Fibroblast of lung (primary cell): ENCODE data around the gene LTF. TPM values are rescaled to one million over a fixed set of nuclear protein-coding genes. Genes with fewer than 3 reads are reported as not detected.

Experiments
- DNase-seq, 2 donors: peaks; one replicate each; pipeline versions ENCODE4 v3.0.0 to v3.0.0-alpha.2; 2010; ENCODE audit warnings: low read depth in 2 of 2
- H2AFZ ChIP-seq: 2 replicates; pipeline ENCODE4 v1.5.1; 2012; ENCODE audit warnings: low read length, control low read depth, inconsistent platforms
- H3K27ac ChIP-seq: 2 replicates; pipeline ENCODE4 v1.5.1; 2011; ENCODE audit warnings: low read length, control low read depth; ENCODE audit not compliant: insufficient read depth
- H3K27me3 ChIP-seq: 2 replicates; pipeline ENCODE4 v1.5.1; 2011; ENCODE audit warnings: mild to moderate bottlenecking, low read length; ENCODE audit not compliant: control insufficient read depth, insufficient read depth
- H3K36me3 ChIP-seq: 2 replicates; pipeline ENCODE4 v1.5.1; 2011; ENCODE audit warnings: low read length; ENCODE audit not compliant: control insufficient read depth, insufficient read depth
- H3K4me1 ChIP-seq: 2 replicates; pipeline ENCODE4 v1.5.1; 2011; ENCODE audit warnings: low read length; ENCODE audit not compliant: control insufficient read depth, insufficient read depth; ENCODE audit errors: extremely low read depth
- H3K4me2 ChIP-seq: 2 replicates; pipeline ENCODE4 v1.5.1; 2011; ENCODE audit warnings: low read length, control low read depth; ENCODE audit not compliant: insufficient read depth; ENCODE audit errors: extremely low read depth
- H3K4me3 ChIP-seq, 4 experiments: fragments of 200-600 bp in 1 of 4; sonication (generic) in 1 of 4; replicated peaks in 1 of 4; 2 replicates each; pipeline ENCODE4 v1.5.1; 2011 to 2016; ENCODE audit warnings: low read length in 4 of 4, low read depth in 3 of 4, mild to moderate bottlenecking in 3 of 4, control low read depth in 2 of 4, inconsistent platforms in 1 of 4, mixed read lengths in 1 of 4; ENCODE audit not compliant: insufficient read depth in 1 of 4; ENCODE audit errors: control extremely low read depth in 1 of 4
- H3K79me2 ChIP-seq: 2 replicates; pipeline ENCODE4 v1.5.1; 2012; ENCODE audit warnings: mild to moderate bottlenecking, low read length, inconsistent platforms; ENCODE audit not compliant: control insufficient read depth, insufficient read depth
- H3K9ac ChIP-seq: 2 replicates; pipeline ENCODE4 v1.5.1; 2011; ENCODE audit warnings: mild to moderate bottlenecking, low read length, control low read depth; ENCODE audit not compliant: insufficient read depth
- H3K9me3 ChIP-seq: 2 replicates; pipeline ENCODE4 v1.5.1; 2012; ENCODE audit warnings: low read depth, low read length; ENCODE audit not compliant: control insufficient read depth, insufficient read depth
- H4K20me1 ChIP-seq: 2 replicates; pipeline ENCODE4 v1.5.1; 2011; ENCODE audit warnings: low read length; ENCODE audit not compliant: control insufficient read depth, insufficient read depth; ENCODE audit errors: extremely low read depth
- CTCF ChIP-seq, 2 donors: IDR thresholded peaks in 1 of 2; conservative IDR thresholded peaks in 1 of 2; 1 replicate in 1 of 2; 2 replicates in 1 of 2; pipeline ENCODE4 v1.5.1; 2011 to 2012; ENCODE audit warnings: low read length in 2 of 2, control low read depth in 1 of 2, inconsistent platforms in 1 of 2, low read depth in 1 of 2, mild to moderate bottlenecking in 1 of 2
- EZH2 ChIP-seq: IDR thresholded peaks from 2 replicates; pipeline ENCODE4 v1.5.1; 2012; ENCODE audit warnings: low read length, control low read depth, mild to moderate bottlenecking; ENCODE audit errors: missing control alignments
- polyA plus RNA-seq, 2 donors: library from polyadenylated mRNA; depleted of rRNA in 1 of 2; stranded (reverse) in 1 of 2; unstranded in 1 of 2; fragments of >200 nt; gene quantifications; 2 replicates each; pipeline ENCODE4 v1.2.1, GENCODE V29; 2011 to 2012; ENCODE audit warnings: missing spikeins in 1 of 2
- total RNA-seq: library from RNA; depleted of rRNA; stranded (reverse); fragments of >200 nt; gene quantifications from 2 replicates; pipeline ENCODE4 v1.2.1, GENCODE V29; 2014

LTF gene
- total and polyA plus RNA-seq, 2 donors (not counting 1 experiment from before 2014, with no cell fraction given): not detected

GRCh38 chr3:46440531-46441294 is 24.0 kb downstream of the LTF start:
- no peak for TF ChIP-seq EZH2
- no peak for TF ChIP-seq CTCF (conservative IDR thresholded peaks at IDR 0.05 in 1 of 2, IDR thresholded peaks at IDR 0.05 in 1 of 2; ENCODE audit: low read depth in 1 of 2, low read length in 2 of 2)
- Histone ChIP-seq H3K79me2 (no peaks in the 10 kb centered on the region), H3K27ac (no peak overlapping the region), H3K4me2 (no peak overlapping the region), H4K20me1 (no peaks in the 10 kb centered on the region), H3K4me1 (no peaks in the 10 kb centered on the region), H2AFZ (no peak overlapping the region), H3K9ac (no peak overlapping the region), H3K9me3 (no peaks in the 10 kb centered on the region), H3K4me3 (no peak overlapping the region), H3K36me3 (no peaks in the 10 kb centered on the region), H3K27me3 (peaks cover 10% of the 10 kb centered on the region)
- peak in 1 of 2 donors; percentile 10 for DNase-seq

GRCh38 chr3:46438831-46439230 is 25.9 kb downstream of the LTF start:
- H3K4me1 ChIP-seq: no peaks in the 10 kb centered on the region
- H3K79me2 ChIP-seq: no peaks in the 10 kb centered on the region
- H3K4me2 ChIP-seq: no peak overlapping the region
- H3K27ac ChIP-seq: no peak overlapping the region
- H3K4me3 ChIP-seq: no peak overlapping the region
- H4K20me1 ChIP-seq: no peaks in the 10 kb centered on the region
- peaks cover 10% of the 10 kb centered on the region for H3K27me3 ChIP-seq
- H3K9ac ChIP-seq: no peak overlapping the region
- TF ChIP-seq EZH2: no peak
- TF ChIP-seq CTCF (conservative IDR thresholded peaks at IDR 0.05 in 1 of 2, IDR thresholded peaks at IDR 0.05 in 1 of 2; ENCODE audit: low read depth in 1 of 2, low read length in 2 of 2): no peak
- H3K9me3 ChIP-seq: no peaks in the 10 kb centered on the region
- H3K36me3 ChIP-seq: no peaks in the 10 kb centered on the region
- DNase-seq: no peak
- no peak overlapping the region for H2AFZ ChIP-seq

GRCh38 chr3:46435081-46435726 is 29.5 kb downstream of the LTF start:
- Histone ChIP-seq H3K9me3 (no peaks in the 10 kb centered on the region), H3K27ac (no peak overlapping the region)
- no peak for DNase-seq

More at GRCh38 chr3:46435081-46435726, 29.5 kb downstream of the LTF start:
- Histone ChIP-seq H3K27me3 (no peaks in the 10 kb centered on the region), H3K9ac (no peak overlapping the region), H3K36me3 (no peaks in the 10 kb centered on the region), H3K4me3 (no peak overlapping the region), H3K4me1 (no peaks in the 10 kb centered on the region), H3K79me2 (no peaks in the 10 kb centered on the region), H2AFZ (no peak overlapping the region), H4K20me1 (no peaks in the 10 kb centered on the region), H3K4me2 (no peak overlapping the region)
- TF ChIP-seq EZH2 (no peak), CTCF (conservative IDR thresholded peaks at IDR 0.05 in 1 of 2, IDR thresholded peaks at IDR 0.05 in 1 of 2; ENCODE audit: low read depth in 1 of 2, low read length in 2 of 2) (no peak)
